ENCODE data around the gene CD24.

DNA sequence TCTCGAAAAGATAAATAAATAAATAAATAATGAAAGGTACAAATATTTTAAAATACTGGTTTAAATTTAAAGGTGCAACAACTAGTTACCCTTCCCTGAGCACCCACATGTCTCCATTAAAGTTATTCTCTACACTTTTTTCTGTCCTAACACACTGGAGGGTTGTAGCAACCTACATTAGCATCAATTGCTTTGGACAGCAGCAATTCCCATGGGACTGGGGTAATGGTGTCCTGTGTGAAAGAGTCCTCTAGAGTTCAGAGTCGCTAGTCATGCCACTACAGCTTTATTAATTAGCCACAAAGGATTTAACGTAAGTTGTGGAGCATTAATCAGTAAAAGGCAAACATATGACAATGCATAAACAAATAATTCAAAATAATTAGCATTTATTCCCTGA, 14.1 kb upstream of the CD24 start:
- no peak for TF ChIP-seq POLR2A (IDR thresholded peaks at IDR 0.05; ENCODE audit: low read length)
- no peak for TF ChIP-seq GATA1 (IDR thresholded peaks at IDR 0.05; ENCODE audit: low read depth, low read length)
